HG02763 (cell line): ENCODE measurements around the gene RYR2.

Experiments
- ATAC-seq: cut with Tn5 transposase; IDR thresholded peaks from one replicate; pipeline ENCODE4 v1.9.1; 2021; ENCODE audit warnings: mild to moderate bottlenecking, moderate library complexity; ENCODE audit not compliant: unreplicated experiment

RYR2 gene

GRCh38 chr1:237878406-237878805 lies 836.4 kb downstream of the RYR2 start:
- ATAC-seq, result no peak

DNA sequence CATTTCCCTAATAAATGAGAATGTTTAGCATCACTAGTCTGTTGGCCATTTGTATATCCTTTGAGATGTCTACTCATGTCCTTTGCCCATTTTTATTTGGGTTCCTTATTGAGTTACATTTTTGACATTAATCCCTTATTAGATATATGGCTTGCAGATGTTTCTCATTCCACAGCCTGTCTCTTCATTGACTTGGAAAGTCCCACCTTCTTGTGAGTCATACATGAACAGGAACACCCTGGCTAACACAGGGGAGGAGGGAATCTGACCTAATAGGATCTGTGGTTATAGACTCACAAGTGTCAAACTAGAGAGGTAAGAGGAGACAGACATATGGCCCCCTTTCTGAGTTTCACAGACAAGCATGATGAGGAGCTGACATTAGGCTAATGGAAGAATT lies 837.2 kb downstream of the RYR2 start:
- ATAC-seq, result no peak
